ENCODE results near the gene WDR75.

The WDR75 gene

DNA sequence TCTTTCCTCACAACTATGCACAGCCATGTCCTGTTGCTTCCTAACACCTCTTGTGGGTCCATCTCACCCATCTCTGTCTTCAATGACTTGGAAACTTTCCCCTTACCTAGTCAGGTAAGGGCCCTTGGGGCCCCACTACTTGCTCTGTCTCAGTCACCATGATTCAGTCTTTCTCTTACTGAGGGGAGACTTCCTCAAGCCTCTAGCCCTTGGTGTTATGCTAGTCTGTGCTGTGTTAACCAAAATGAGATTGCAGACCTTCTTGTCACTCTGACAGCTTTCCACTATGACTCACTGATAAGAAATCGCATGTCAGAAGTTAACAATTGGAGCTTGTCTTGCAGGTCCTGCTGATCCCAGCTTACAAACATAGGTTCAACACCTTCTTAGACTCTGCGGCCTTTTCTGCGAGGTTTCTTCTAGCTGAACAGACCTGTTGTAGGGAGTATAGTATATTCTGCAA lies 65.3 kb downstream of the WDR75 start:
- TF ChIP-seq POLR2AphosphoS5 (IDR thresholded peaks at IDR 0.05; ENCODE audit: low read depth) (no peak), SPI1 (IDR thresholded peaks at IDR 0.05; ENCODE audit: borderline replicate concordance, low read depth) (no peak), GABPA (IDR thresholded peaks at IDR 0.05; ENCODE audit: low read depth) (no peak)
- TF ChIP-seq, protein P1, sequence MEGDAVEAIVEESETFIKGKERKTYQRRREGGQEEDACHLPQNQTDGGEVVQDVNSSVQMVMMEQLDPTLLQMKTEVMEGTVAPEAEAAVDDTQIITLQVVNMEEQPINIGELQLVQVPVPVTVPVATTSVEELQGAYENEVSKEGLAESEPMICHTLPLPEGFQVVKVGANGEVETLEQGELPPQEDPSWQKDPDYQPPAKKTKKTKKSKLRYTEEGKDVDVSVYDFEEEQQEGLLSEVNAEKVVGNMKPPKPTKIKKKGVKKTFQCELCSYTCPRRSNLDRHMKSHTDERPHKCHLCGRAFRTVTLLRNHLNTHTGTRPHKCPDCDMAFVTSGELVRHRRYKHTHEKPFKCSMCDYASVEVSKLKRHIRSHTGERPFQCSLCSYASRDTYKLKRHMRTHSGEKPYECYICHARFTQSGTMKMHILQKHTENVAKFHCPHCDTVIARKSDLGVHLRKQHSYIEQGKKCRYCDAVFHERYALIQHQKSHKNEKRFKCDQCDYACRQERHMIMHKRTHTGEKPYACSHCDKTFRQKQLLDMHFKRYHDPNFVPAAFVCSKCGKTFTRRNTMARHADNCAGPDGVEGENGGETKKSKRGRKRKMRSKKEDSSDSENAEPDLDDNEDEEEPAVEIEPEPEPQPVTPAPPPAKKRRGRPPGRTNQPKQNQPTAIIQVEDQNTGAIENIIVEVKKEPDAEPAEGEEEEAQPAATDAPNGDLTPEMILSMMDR (IDR thresholded peaks at IDR 0.05; ENCODE audit: insufficient read depth, low read length), result no peak
- TF ChIP-seq, protein P2, sequence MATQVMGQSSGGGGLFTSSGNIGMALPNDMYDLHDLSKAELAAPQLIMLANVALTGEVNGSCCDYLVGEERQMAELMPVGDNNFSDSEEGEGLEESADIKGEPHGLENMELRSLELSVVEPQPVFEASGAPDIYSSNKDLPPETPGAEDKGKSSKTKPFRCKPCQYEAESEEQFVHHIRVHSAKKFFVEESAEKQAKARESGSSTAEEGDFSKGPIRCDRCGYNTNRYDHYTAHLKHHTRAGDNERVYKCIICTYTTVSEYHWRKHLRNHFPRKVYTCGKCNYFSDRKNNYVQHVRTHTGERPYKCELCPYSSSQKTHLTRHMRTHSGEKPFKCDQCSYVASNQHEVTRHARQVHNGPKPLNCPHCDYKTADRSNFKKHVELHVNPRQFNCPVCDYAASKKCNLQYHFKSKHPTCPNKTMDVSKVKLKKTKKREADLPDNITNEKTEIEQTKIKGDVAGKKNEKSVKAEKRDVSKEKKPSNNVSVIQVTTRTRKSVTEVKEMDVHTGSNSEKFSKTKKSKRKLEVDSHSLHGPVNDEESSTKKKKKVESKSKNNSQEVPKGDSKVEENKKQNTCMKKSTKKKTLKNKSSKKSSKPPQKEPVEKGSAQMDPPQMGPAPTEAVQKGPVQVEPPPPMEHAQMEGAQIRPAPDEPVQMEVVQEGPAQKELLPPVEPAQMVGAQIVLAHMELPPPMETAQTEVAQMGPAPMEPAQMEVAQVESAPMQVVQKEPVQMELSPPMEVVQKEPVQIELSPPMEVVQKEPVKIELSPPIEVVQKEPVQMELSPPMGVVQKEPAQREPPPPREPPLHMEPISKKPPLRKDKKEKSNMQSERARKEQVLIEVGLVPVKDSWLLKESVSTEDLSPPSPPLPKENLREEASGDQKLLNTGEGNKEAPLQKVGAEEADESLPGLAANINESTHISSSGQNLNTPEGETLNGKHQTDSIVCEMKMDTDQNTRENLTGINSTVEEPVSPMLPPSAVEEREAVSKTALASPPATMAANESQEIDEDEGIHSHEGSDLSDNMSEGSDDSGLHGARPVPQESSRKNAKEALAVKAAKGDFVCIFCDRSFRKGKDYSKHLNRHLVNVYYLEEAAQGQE (IDR thresholded peaks at IDR 0.05; ENCODE audit: insufficient replicate concordance, low read depth), result no peak
- peak; percentile 7 to 27 for DNase-seq (ENCODE audit: low read depth in 1 of 2, low spot score in 1 of 2)
- Histone ChIP-seq H3K27ac (replicated peaks) (no peak overlapping the region), H3K4me3 (replicated peaks; ENCODE audit: insufficient read depth, low read length) (no peak overlapping the region), H3K27me3 (ENCODE audit: insufficient read depth, poor library complexity, severe bottlenecking) (no peaks in the 10 kb centered on the region)

DNA sequence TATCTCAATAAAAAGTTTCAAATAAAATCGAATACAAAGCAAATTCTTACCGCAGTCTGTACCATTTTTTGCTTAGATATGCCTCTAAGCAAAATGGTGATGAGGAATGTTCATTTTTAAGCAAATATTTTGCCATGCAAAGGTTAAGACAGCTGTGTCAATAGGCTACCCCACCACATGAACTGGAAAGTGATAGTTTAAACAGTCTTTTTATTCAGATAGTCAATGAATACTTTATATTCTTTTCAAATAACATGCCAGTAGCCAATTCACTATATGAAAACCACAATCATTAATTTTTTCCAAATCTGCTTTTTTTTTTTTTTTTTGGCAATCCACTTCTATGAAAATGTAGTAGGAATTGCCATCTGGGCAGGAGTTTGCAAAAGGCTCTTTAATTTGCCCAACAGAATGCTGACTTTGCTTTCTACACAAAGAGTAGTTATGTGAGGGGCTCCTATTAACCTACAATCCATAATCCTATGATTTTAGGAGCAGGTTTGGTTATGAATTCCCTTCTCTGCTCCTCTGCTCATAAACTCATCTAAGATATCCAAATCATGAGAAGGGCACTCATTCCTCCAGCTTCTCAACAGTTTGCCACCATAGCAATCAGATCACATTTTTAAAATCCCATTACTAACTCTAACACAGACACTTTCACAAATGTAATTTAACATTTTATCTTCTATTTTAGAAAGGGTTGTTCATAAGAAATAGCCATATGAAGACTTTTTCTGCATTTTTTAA lies 70.1 kb downstream of the WDR75 start:
- no peak for DNase-seq (ENCODE audit: low read depth in 1 of 2, low spot score in 1 of 2)
- Histone ChIP-seq H3K27me3 (ENCODE audit: insufficient read depth, poor library complexity, severe bottlenecking) (no peaks in the 10 kb centered on the region), H3K4me3 (replicated peaks; ENCODE audit: insufficient read depth, low read length) (no peak overlapping the region), H3K27ac (replicated peaks) (no peak overlapping the region)
- TF ChIP-seq, protein P1 (IDR thresholded peaks at IDR 0.05; ENCODE audit: insufficient read depth, low read length), result no peak

DNA sequence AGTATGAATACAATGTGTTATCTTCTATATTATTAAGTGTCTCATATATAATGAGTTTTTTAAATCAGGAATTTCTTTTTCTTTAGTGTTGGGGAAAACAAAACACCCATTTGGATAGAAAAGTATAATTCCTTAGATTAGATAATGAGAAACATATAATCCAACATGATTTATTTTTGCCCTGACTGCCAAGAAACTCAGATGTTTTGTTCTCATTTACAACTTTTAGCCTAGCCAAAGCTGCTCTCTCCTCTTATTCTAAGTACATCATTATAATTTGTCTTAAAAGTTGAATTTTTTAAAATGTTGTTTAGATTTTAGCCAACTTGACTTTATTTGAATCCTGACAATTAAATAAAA lies 70.7 kb downstream of the WDR75 start:
- H3K27ac ChIP-seq (replicated peaks), result no peak overlapping the region
- TF ChIP-seq, protein P1 (IDR thresholded peaks at IDR 0.05; ENCODE audit: insufficient read depth, low read length), result no peak
- TF ChIP-seq, protein P2 (IDR thresholded peaks at IDR 0.05; ENCODE audit: insufficient replicate concordance, low read depth), result no peak
- TF ChIP-seq SPI1 (IDR thresholded peaks at IDR 0.05; ENCODE audit: borderline replicate concordance, low read depth) (no peak), GABPA (IDR thresholded peaks at IDR 0.05; ENCODE audit: low read depth) (no peak), POLR2AphosphoS5 (IDR thresholded peaks at IDR 0.05; ENCODE audit: low read depth) (no peak)
- H3K4me3 ChIP-seq (replicated peaks; ENCODE audit: insufficient read depth, low read length), result no peak overlapping the region
- H3K27me3 ChIP-seq (ENCODE audit: insufficient read depth, poor library complexity, severe bottlenecking), result no peaks in the 10 kb centered on the region
- DNase-seq (ENCODE audit: low read depth in 1 of 2, low spot score in 1 of 2), result no peak

DNA sequence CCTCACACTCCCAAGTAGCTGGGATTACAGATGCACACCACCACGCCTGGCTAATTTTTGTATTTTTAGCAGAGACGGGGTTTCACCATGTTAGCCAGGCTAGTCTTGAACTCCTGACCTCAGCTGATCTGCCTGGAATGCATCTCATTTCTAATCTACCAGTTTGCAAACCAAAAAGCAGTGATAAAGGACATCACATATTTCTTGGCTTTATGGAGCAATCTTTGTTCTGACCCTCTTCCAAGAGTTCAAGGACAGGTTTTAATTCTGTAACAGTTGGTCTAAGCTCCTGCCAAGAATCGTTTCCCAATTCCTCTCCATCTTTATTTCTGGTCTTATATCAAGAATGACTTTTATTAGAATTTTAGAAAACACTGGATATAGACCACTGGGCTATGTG lies 71.6 kb downstream of the WDR75 start:
- H3K27ac ChIP-seq (replicated peaks), result no peak overlapping the region
- no peak overlapping the region for H3K4me3 ChIP-seq (replicated peaks; ENCODE audit: insufficient read depth, low read length)
- TF ChIP-seq, protein P2 (IDR thresholded peaks at IDR 0.05; ENCODE audit: insufficient replicate concordance, low read depth), result no peak
- TF ChIP-seq POLR2AphosphoS5 (IDR thresholded peaks at IDR 0.05; ENCODE audit: low read depth), result no peak
- TF ChIP-seq, protein P1 (IDR thresholded peaks at IDR 0.05; ENCODE audit: insufficient read depth, low read length), result no peak
- TF ChIP-seq GABPA (IDR thresholded peaks at IDR 0.05; ENCODE audit: low read depth), result no peak
- no peak for TF ChIP-seq SPI1 (IDR thresholded peaks at IDR 0.05; ENCODE audit: borderline replicate concordance, low read depth)
- no peak for DNase-seq (ENCODE audit: low read depth in 1 of 2, low spot score in 1 of 2)
- no peaks in the 10 kb centered on the region for H3K27me3 ChIP-seq (ENCODE audit: insufficient read depth, poor library complexity, severe bottlenecking)

Measured in HL-60 (cell line).